GM12873 (cell line): ENCODE data around the gene SCMH1.

Source experiments
- CTCF ChIP-seq: IDR thresholded peaks from 2 replicates; pipeline ENCODE4 v1.5.1; 2012; ENCODE audit warnings: low read depth, mild to moderate bottlenecking, moderate library complexity, low read length, control low read depth; ENCODE audit not compliant: insufficient read depth; ENCODE audit errors: missing control alignments

Gene SCMH1

GRCh38 chr1:41015281-41015896, 226.7 kb downstream of the SCMH1 start:
- no peak for TF ChIP-seq CTCF

- TF ChIP-seq CTCF, result no peak
These were observed 227.2 kb downstream of the SCMH1 start for GRCh38 chr1:41014871-41015270.

GRCh38 chr1:41013796-41014195, 228.3 kb downstream of the SCMH1 start:
- TF ChIP-seq CTCF, result no peak

- TF ChIP-seq CTCF, result no peak
These were observed 229.1 kb downstream of the SCMH1 start for GRCh38 chr1:41013024-41013423.

GRCh38 chr1:41010345-41010744, 231.8 kb downstream of the SCMH1 start:
- no peak for TF ChIP-seq CTCF

GRCh38 chr1:41009466-41009865, 232.6 kb downstream of the SCMH1 start:
- no peak for TF ChIP-seq CTCF

- TF ChIP-seq CTCF, result no peak
These were observed 234.9 kb downstream of the SCMH1 start for GRCh38 chr1:41006942-41007865.
